HEK293 (cell line): ENCODE results near the gene TGFB1.
A peak's percentile ranks its signal among the peaks of the same experiment; 100 is the strongest.

ENCODE experiments used
- CTCF ChIA-PET: fragments of 350-600 bp; formaldehyde crosslinking; extraction: SDS; loops from one replicate; lab custom pipeline; 2021; ENCODE audit warnings: antibody characterized with exemption; lab: Yijun Ruan, JAX
- POLR2A ChIA-PET: fragments of 300-600 bp; formaldehyde crosslinking; extraction: SDS; loops from one replicate; lab custom pipeline; 2020; ENCODE audit warnings: antibody characterized with exemption, inconsistent platforms; lab: Yijun Ruan, JAX
- H3K27ac ChIP-seq: fragments of 200-500 bp; sonication (Bioruptor generic); 2 replicates; pipeline ENCODE4 v1.5.1; 2014; ENCODE audit warnings: low read depth, low read length, control low read depth, inconsistent platforms; ENCODE audit errors: extremely low read depth
- H3K36me3 ChIP-seq, 2 experiments: fragments of 200-500 bp in 1 of 2; sonication (Bioruptor generic) in 1 of 2; 1 replicate in 1 of 2; 2 replicates in 1 of 2; pipeline ENCODE4 v1.5.1; 2014 to 2017; ENCODE audit warnings: inconsistent platforms in 2 of 2, low read length in 2 of 2; ENCODE audit not compliant: control insufficient read depth in 2 of 2, insufficient read depth in 1 of 2
- H3K4me1 ChIP-seq: fragments of 200-500 bp; sonication (Bioruptor generic); 2 replicates; pipeline ENCODE4 v1.5.1; 2014; ENCODE audit warnings: mild to moderate bottlenecking, low read length, inconsistent platforms; ENCODE audit not compliant: control insufficient read depth, insufficient read depth
- H3K4me3 ChIP-seq: 2 replicates; pipeline ENCODE4 v1.5.1; 2011; ENCODE audit warnings: low read depth, mild to moderate bottlenecking, control low read depth, low read length, moderate library complexity
- H3K9me3 ChIP-seq: fragments of 200-500 bp; sonication (Bioruptor generic); 2 replicates; pipeline ENCODE4 v1.5.1; 2014; ENCODE audit warnings: low read depth, low read length, inconsistent platforms; ENCODE audit not compliant: control insufficient read depth, insufficient read depth
- GLIS1 ChIP-seq: fragments of 450-650 bp; formaldehyde crosslinking; IDR thresholded peaks from 2 replicates; pipeline ENCODE4 v1.5.1; 2016; ENCODE audit warnings: missing biosample characterization, missing genetic modification characterization
- KLF1 ChIP-seq: fragments of 450-650 bp; formaldehyde crosslinking; IDR thresholded peaks from 2 replicates; pipeline ENCODE4 v1.5.1; 2016; ENCODE audit warnings: missing biosample characterization, missing genetic modification characterization
- TRIM28 ChIP-seq: IDR thresholded peaks from 2 replicates; pipeline ENCODE4 v1.6.1; 2011; ENCODE audit warnings: low read length, control low read depth, borderline replicate concordance
- YY1 ChIP-seq: fragments of 450-650 bp; formaldehyde crosslinking; IDR thresholded peaks from 2 replicates; pipeline ENCODE4 v1.5.1; 2018; ENCODE audit warnings: missing biosample characterization, missing genetic modification characterization
- YY2 ChIP-seq: fragments of 450-650 bp; formaldehyde crosslinking; IDR thresholded peaks from 2 replicates; pipeline ENCODE4 v1.5.1; 2016; ENCODE audit warnings: missing biosample characterization, missing genetic modification characterization
- ZEB2 ChIP-seq: fragments of 450-650 bp; formaldehyde crosslinking; IDR thresholded peaks from 2 replicates; pipeline ENCODE4 v1.5.1; 2016; ENCODE audit warnings: missing biosample characterization, missing genetic modification characterization
- ZNF23 ChIP-seq: fragments of 450-650 bp; formaldehyde crosslinking; IDR thresholded peaks from 2 replicates; pipeline ENCODE4 v1.5.1; 2016; ENCODE audit warnings: missing biosample characterization, missing genetic modification characterization, borderline replicate concordance
- ZNF274 ChIP-seq, 2 experiments: fragments of 200-500 bp in 1 of 2; fragments of 450-650 bp in 1 of 2; sonication (Bioruptor generic) in 1 of 2; formaldehyde crosslinking in 1 of 2; IDR thresholded peaks; 2 replicates each; pipeline versions ENCODE4 v1.5.1 to v1.6.1; 2014 to 2016; ENCODE audit warnings: borderline replicate concordance in 1 of 2, inconsistent platforms in 1 of 2, low read length in 1 of 2, missing biosample characterization in 1 of 2, missing genetic modification characterization in 1 of 2
- ZNF335 ChIP-seq: fragments of 450-650 bp; formaldehyde crosslinking; conservative IDR thresholded peaks from 2 replicates; pipeline ENCODE4 v1.5.1; 2016; ENCODE audit warnings: missing biosample characterization, missing genetic modification characterization
- ZNF473 ChIP-seq: fragments of 450-650 bp; formaldehyde crosslinking; IDR thresholded peaks from 2 replicates; pipeline ENCODE4 v1.5.1; 2017; ENCODE audit warnings: missing biosample characterization, missing genetic modification characterization
- ZNF555 ChIP-seq: fragments of 450-650 bp; formaldehyde crosslinking; conservative IDR thresholded peaks from 2 replicates; pipeline ENCODE4 v1.5.1; 2017; ENCODE audit warnings: missing biosample characterization, mild to moderate bottlenecking, missing genetic modification characterization, inconsistent platforms
- ZNF561 ChIP-seq: fragments of 450-650 bp; IDR thresholded peaks from 2 replicates; pipeline ENCODE4 v1.5.1; 2018; ENCODE audit warnings: missing biosample characterization, missing genetic modification characterization, borderline replicate concordance
- ZNF654 ChIP-seq: fragments of 450-650 bp; formaldehyde crosslinking; IDR thresholded peaks from 2 replicates; pipeline ENCODE4 v1.5.1; 2016; ENCODE audit warnings: low read depth, missing biosample characterization, missing genetic modification characterization
- ZNF837 ChIP-seq: fragments of 450-650 bp; formaldehyde crosslinking; IDR thresholded peaks from 2 replicates; pipeline ENCODE4 v1.5.1; 2016; ENCODE audit warnings: missing biosample characterization, missing genetic modification characterization
- TF ChIP-seq, protein P1 (sequence below): fragments of 450-650 bp; formaldehyde crosslinking; IDR thresholded peaks from 2 replicates; pipeline ENCODE4 v1.5.1; 2016; ENCODE audit warnings: missing biosample characterization, missing genetic modification characterization, low read depth
- TF ChIP-seq, protein P2 (sequence below): IDR thresholded peaks from 2 replicates; pipeline ENCODE4 v1.6.1; 2011; ENCODE audit warnings: mild to moderate bottlenecking, low read depth, low read length, borderline replicate concordance
- TF ChIP-seq, protein P3 (sequence below): fragments of 450-650 bp; formaldehyde crosslinking; IDR thresholded peaks from 2 replicates; pipeline ENCODE4 v1.5.1; 2016; ENCODE audit warnings: missing biosample characterization, missing genetic modification characterization
- TF ChIP-seq, protein P4 (sequence below): fragments of 450-650 bp; formaldehyde crosslinking; IDR thresholded peaks from 2 replicates; pipeline ENCODE4 v1.5.1; 2016; ENCODE audit warnings: missing biosample characterization, missing genetic modification characterization
- TF ChIP-seq, protein P5 (sequence below): fragments of 450-650 bp; formaldehyde crosslinking; IDR thresholded peaks from 2 replicates; pipeline ENCODE4 v1.5.1; 2017; ENCODE audit warnings: missing biosample characterization, missing genetic modification characterization
- TF ChIP-seq, protein P6 (sequence below): fragments of 450-650 bp; formaldehyde crosslinking; IDR thresholded peaks from 2 replicates; pipeline ENCODE4 v1.5.1; 2016; ENCODE audit warnings: missing biosample characterization, missing genetic modification characterization
- TF ChIP-seq, protein P7 (sequence below): fragments of 450-650 bp; formaldehyde crosslinking; IDR thresholded peaks from 2 replicates; pipeline ENCODE4 v1.5.1; 2017; ENCODE audit warnings: missing biosample characterization, missing genetic modification characterization

TGFB1 gene

DNA sequence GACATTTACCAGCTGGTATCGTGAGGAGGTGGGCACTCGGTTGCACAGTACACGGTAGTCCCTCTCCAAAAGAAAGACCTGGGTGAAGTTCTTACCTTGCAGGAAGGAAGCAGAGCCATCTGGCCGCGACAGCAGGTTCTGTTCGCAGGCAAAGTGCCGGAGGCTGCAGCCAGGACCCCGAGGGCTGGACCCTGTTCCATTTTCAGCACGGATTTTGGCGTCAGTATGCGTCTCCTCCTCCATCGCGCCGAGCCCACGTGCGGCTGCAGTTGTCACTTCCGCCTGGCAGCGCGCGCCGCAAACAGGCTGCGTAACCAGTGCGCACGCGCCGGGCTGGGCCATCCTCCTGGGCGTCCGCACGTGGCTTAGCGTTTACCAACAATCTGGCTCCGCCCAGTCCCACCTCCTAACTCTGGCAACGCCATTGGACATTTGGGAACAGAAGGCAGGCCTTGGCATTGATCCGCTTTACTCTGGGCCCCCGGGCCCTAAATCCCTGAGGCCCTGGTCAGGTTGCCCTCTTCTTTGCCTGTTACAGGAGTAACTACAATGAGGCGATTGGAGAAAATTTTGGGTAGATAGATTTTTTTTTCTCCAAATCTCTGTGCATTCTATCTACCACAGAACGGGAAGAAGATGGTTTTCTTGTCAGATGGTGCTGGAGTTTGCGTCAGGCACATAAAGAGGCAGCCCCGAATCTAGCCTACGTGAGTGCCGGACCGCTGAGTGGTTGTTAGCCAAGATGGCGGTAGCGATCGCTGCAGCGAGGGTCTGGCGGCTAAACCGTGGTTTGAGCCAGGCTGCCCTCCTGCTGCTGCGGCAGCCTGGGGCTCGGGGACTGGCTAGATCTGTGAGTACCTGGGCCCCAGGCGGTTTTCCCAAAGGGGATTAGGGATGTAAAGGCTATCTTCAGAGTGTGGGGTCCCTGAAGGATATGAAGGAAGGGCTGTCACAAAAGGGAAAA lies 43.6 kb upstream of the TGFB1 start, which contains the start of the genes BCKDHA and EXOSC5:
Gene BCKDHA (plus strand): TSS at position 733 of the 964 bp plus-strand sequence. CDS start 10 bp downstream, at position 743.
Gene EXOSC5 (minus strand): TSS at position 274 of the 964 bp plus-strand sequence. CDS start 31 bp downstream, at position 243.
- peak within 1 kb of the TSS; percentile 91 for H3K27ac ChIP-seq
- peaks cover 0 to 9% of the 10 kb centered on the region in 2 experiments; a peak in 1 of 3 replicates for H3K36me3 ChIP-seq
- no peaks in the 10 kb centered on the region for H3K9me3 ChIP-seq
- H3K4me1 ChIP-seq: peaks cover 11% of the 10 kb centered on the region; the same call in 1 of the 2 replicates
- H3K4me3 ChIP-seq: peak within 1 kb of the TSS; percentile 79
- ChIA-PET CTCF (interaction anchor here (0.8 to 1.6 kb wide), 3 partner anchors 11 to 245 kb away, joined by 3 to 9 read pairs (median 5); no protein-coding TSS in a partner anchor), POLR2A (interaction anchor here (1.9 kb wide), 1 partner anchor 34 kb away, joined by 8 read pairs; the partner anchor contains the start of gene B9D2)
- TF ChIP-seq, protein P1, sequence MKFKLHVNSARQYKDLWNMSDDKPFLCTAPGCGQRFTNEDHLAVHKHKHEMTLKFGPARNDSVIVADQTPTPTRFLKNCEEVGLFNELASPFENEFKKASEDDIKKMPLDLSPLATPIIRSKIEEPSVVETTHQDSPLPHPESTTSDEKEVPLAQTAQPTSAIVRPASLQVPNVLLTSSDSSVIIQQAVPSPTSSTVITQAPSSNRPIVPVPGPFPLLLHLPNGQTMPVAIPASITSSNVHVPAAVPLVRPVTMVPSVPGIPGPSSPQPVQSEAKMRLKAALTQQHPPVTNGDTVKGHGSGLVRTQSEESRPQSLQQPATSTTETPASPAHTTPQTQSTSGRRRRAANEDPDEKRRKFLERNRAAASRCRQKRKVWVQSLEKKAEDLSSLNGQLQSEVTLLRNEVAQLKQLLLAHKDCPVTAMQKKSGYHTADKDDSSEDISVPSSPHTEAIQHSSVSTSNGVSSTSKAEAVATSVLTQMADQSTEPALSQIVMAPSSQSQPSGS: no peak
- TF ChIP-seq ZNF555: no peak
- no peak for TF ChIP-seq ZNF23 (tag by site-specific recombination)
- TF ChIP-seq YY2 (tag by site-specific recombination): peak; percentile 95
- no peak for TF ChIP-seq ZNF837 (tag by site-specific recombination)
- TF ChIP-seq KLF1 (tag by site-specific recombination): peak; percentile 31
- no peak for TF ChIP-seq ZNF274 (IDR thresholded peaks at IDR 0.05; ENCODE audit: low read length)
- TF ChIP-seq ZNF274 (tag by site-specific recombination; IDR thresholded peaks at IDR 0.05; ENCODE audit: borderline replicate concordance): no peak
- TF ChIP-seq ZNF335 (tag by site-specific recombination): peak; percentile 100
- TF ChIP-seq YY1 (tag by site-specific recombination): peak; percentile 93
- TF ChIP-seq, protein P2, sequence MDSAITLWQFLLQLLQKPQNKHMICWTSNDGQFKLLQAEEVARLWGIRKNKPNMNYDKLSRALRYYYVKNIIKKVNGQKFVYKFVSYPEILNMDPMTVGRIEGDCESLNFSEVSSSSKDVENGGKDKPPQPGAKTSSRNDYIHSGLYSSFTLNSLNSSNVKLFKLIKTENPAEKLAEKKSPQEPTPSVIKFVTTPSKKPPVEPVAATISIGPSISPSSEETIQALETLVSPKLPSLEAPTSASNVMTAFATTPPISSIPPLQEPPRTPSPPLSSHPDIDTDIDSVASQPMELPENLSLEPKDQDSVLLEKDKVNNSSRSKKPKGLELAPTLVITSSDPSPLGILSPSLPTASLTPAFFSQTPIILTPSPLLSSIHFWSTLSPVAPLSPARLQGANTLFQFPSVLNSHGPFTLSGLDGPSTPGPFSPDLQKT: no peak
- TF ChIP-seq, protein P3, sequence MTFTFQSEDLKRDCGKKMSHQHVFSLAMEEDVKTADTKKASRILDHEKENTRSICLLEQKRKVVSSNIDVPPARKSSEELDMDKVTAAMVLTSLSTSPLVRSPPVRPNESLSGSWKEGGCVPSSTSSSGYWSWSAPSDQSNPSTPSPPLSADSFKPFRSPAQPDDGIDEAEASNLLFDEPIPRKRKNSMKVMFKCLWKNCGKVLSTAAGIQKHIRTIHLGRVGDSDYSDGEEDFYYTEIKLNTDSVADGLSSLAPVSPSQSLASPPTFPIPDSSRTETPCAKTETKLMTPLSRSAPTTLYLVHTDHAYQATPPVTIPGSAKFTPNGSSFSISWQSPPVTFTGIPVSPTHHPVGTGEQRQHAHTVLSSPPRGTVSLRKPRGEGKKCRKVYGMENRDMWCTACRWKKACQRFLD (tag by site-specific recombination): no peak
- no peak for TF ChIP-seq ZNF654 (tag by site-specific recombination)
- peak; percentile 55; the same call in 1 of the 2 replicates for TF ChIP-seq ZEB2 (tag by site-specific recombination)
- TF ChIP-seq ZNF473: no peak
- TF ChIP-seq, protein P4, sequence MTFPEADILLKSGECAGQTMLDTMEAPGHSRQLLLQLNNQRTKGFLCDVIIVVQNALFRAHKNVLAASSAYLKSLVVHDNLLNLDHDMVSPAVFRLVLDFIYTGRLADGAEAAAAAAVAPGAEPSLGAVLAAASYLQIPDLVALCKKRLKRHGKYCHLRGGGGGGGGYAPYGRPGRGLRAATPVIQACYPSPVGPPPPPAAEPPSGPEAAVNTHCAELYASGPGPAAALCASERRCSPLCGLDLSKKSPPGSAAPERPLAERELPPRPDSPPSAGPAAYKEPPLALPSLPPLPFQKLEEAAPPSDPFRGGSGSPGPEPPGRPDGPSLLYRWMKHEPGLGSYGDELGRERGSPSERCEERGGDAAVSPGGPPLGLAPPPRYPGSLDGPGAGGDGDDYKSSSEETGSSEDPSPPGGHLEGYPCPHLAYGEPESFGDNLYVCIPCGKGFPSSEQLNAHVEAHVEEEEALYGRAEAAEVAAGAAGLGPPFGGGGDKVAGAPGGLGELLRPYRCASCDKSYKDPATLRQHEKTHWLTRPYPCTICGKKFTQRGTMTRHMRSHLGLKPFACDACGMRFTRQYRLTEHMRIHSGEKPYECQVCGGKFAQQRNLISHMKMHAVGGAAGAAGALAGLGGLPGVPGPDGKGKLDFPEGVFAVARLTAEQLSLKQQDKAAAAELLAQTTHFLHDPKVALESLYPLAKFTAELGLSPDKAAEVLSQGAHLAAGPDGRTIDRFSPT (tag by site-specific recombination): no peak
- TF ChIP-seq, protein P5, sequence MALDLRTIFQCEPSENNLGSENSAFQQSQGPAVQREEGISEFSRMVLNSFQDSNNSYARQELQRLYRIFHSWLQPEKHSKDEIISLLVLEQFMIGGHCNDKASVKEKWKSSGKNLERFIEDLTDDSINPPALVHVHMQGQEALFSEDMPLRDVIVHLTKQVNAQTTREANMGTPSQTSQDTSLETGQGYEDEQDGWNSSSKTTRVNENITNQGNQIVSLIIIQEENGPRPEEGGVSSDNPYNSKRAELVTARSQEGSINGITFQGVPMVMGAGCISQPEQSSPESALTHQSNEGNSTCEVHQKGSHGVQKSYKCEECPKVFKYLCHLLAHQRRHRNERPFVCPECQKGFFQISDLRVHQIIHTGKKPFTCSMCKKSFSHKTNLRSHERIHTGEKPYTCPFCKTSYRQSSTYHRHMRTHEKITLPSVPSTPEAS (tag by site-specific recombination): no peak
- no peak for TF ChIP-seq TRIM28
- TF ChIP-seq, protein P6, sequence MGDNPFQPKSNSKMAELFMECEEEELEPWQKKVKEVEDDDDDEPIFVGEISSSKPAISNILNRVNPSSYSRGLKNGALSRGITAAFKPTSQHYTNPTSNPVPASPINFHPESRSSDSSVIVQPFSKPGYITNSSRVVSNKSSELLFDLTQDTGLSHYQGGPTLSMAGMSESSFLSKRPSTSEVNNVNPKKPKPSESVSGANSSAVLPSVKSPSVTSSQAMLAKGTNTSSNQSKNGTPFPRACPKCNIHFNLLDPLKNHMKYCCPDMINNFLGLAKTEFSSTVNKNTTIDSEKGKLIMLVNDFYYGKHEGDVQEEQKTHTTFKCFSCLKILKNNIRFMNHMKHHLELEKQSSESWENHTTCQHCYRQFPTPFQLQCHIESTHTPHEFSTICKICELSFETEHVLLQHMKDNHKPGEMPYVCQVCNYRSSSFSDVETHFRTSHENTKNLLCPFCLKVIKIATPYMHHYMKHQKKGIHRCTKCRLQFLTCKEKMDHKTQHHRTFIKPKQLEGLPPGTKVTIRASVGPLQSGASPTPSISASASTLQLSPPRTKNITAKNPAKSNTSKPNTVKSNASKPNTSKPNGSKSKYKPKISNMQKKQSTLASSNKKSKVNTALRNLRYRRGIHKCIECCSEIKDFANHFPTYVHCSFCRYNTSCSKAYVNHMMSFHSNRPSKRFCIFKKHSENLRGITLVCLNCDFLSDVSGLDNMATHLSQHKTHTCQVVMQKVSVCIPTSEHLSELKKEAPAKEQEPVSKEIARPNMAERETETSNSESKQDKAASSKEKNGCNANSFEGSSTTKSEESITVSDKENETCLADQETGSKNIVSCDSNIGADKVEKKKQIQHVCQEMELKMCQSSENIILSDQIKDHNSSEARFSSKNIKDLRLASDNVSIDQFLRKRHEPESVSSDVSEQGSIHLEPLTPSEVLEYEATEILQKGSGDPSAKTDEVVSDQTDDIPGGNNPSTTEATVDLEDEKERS (tag by site-specific recombination): 0 out of 2 replicates have a peak, but pooled peaks have one; percentile 22
- peak; percentile 59; the same call in 1 of the 2 replicates for TF ChIP-seq ZNF561 (tag by site-specific recombination)
- TF ChIP-seq, protein P7, sequence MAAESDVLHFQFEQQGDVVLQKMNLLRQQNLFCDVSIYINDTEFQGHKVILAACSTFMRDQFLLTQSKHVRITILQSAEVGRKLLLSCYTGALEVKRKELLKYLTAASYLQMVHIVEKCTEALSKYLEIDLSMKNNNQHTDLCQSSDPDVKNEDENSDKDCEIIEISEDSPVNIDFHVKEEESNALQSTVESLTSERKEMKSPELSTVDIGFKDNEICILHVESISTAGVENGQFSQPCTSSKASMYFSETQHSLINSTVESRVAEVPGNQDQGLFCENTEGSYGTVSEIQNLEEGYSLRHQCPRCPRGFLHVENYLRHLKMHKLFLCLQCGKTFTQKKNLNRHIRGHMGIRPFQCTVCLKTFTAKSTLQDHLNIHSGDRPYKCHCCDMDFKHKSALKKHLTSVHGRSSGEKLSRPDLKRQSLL: no peak; the same call in 1 of the 2 replicates
- TF ChIP-seq GLIS1 (tag by site-specific recombination): peak; percentile 40
